GM20431 (cell line): ENCODE data around the gene ASAP2.
"Not testable (repeated sequence)": the region's sequence is repeated elsewhere in the genome, so short reads cannot be mapped to it uniquely, and the experiment has no call there.

Experiments
- in situ Hi-C: fragments of 300-500 bp; cut with MseI, MboI; formaldehyde crosslinking; loops from one replicate; pipeline ENCODE4 v1.15.0; 2020; ENCODE audit warnings: low sequenced_read_pairs; ENCODE audit not compliant: unreplicated experiment

Gene ASAP2

GRCh38 chr2:9249020-9249800 lies 42.6 kb downstream of the ASAP2 start:
- in situ Hi-C loops: no loop called here

GRCh38 chr2:9250091-9250490 lies 43.5 kb downstream of the ASAP2 start:
- in situ Hi-C loops: no loop called here

GRCh38 chr2:9250498-9251153 lies 44.0 kb downstream of the ASAP2 start:
- in situ Hi-C loops: no loop called here

- in situ Hi-C loops: no loop called here
Observed at GRCh38 chr2:9251154-9252001, 44.8 kb downstream of the ASAP2 start.

GRCh38 chr2:9252002-9252357 lies 45.4 kb downstream of the ASAP2 start:
- in situ Hi-C loops: no loop called here

GRCh38 chr2:9255416-9255815 lies 48.8 kb downstream of the ASAP2 start:
- in situ Hi-C loops: no loop called here

- in situ Hi-C loops: no loop called here
Observed at GRCh38 chr2:9256147-9256546, 49.5 kb downstream of the ASAP2 start.

- in situ Hi-C loops: no loop called here
Observed at GRCh38 chr2:9256570-9257043, 50.0 kb downstream of the ASAP2 start.

GRCh38 chr2:9258501-9258900 lies 51.9 kb downstream of the ASAP2 start:
- in situ Hi-C loops: no loop called here

GRCh38 chr2:9258953-9259399 lies 52.4 kb downstream of the ASAP2 start:
- in situ Hi-C loops: no loop called here

- in situ Hi-C loops: no loop called here
Observed at GRCh38 chr2:9260464-9260918, 53.9 kb downstream of the ASAP2 start.

- in situ Hi-C loops: no loop called here
Observed at GRCh38 chr2:9261231-9261883, 54.7 kb downstream of the ASAP2 start.

GRCh38 chr2:9262671-9263171 lies 56.1 kb downstream of the ASAP2 start:
- in situ Hi-C loops: no loop called here

GRCh38 chr2:9263428-9263827 lies 56.8 kb downstream of the ASAP2 start:
- in situ Hi-C loops: no loop called here

GRCh38 chr2:9264301-9264700 lies 57.7 kb downstream of the ASAP2 start:
- in situ Hi-C loops: no loop called here

GRCh38 chr2:9266711-9267110 lies 60.1 kb downstream of the ASAP2 start:
- in situ Hi-C loops: no loop called here

- in situ Hi-C loops: not testable (repeated sequence)
Observed at GRCh38 chr2:9267286-9267685, 60.7 kb downstream of the ASAP2 start.

GRCh38 chr2:9268301-9269080 lies 61.9 kb downstream of the ASAP2 start:
- in situ Hi-C loops: no loop called here

GRCh38 chr2:9269295-9269694 lies 62.7 kb downstream of the ASAP2 start:
- in situ Hi-C loops: no loop called here
